ENCODE results near the gene TADA2B. TPM values are rescaled to one million over a fixed set of nuclear protein-coding genes. Genes with fewer than 3 reads are reported as not detected.
"Not testable (repeated sequence)": the region's sequence is repeated elsewhere in the genome, so short reads cannot be mapped to it uniquely, and the experiment has no call there.

Gene TADA2B
- total RNA-seq, 1 donor from 2014 or later, result 20.0 TPM

GRCh38 chr4:7079483-7079882 lies 36.3 kb downstream of the TADA2B start:
- DNase-seq (ENCODE audit: low spot score), result not testable (repeated sequence)

- DNase-seq (ENCODE audit: low spot score), result not testable (repeated sequence)
Observed at GRCh38 chr4:7079909-7080308, 36.7 kb downstream of the TADA2B start.

GRCh38 chr4:7083597-7084563 lies 40.7 kb downstream of the TADA2B start:
- DNase-seq (ENCODE audit: low spot score), result no peak

- not testable (repeated sequence) for DNase-seq (ENCODE audit: low spot score)
Observed at GRCh38 chr4:7084564-7084961, 41.4 kb downstream of the TADA2B start.

- no peak for DNase-seq (ENCODE audit: low spot score)
Observed at GRCh38 chr4:7086384-7086783, 43.2 kb downstream of the TADA2B start.

- no peak for DNase-seq (ENCODE audit: low spot score)
Observed at GRCh38 chr4:7087036-7087435, 43.9 kb downstream of the TADA2B start.

- no peak for DNase-seq (ENCODE audit: low spot score)
Observed at GRCh38 chr4:7089213-7089986, 46.2 kb downstream of the TADA2B start.

GRCh38 chr4:7092026-7092425 lies 48.9 kb downstream of the TADA2B start:
- DNase-seq (ENCODE audit: low spot score), result no peak

- no peak for DNase-seq (ENCODE audit: low spot score)
Observed at GRCh38 chr4:7094916-7095315, 51.7 kb downstream of the TADA2B start.

- DNase-seq (ENCODE audit: low spot score), result no peak
Observed at GRCh38 chr4:7095611-7096155, 52.5 kb downstream of the TADA2B start.

- DNase-seq (ENCODE audit: low spot score), result no peak
Observed at GRCh38 chr4:7096236-7096635, 53.1 kb downstream of the TADA2B start.

- DNase-seq (ENCODE audit: low spot score), result peak; percentile 80
Observed at GRCh38 chr4:7101692-7102515, 58.7 kb downstream of the TADA2B start.

- not testable (repeated sequence) for DNase-seq (ENCODE audit: low spot score)
Observed at GRCh38 chr4:7102516-7102909, 59.3 kb downstream of the TADA2B start.

- peak; percentile 91 for DNase-seq (ENCODE audit: low spot score)
Observed at GRCh38 chr4:7103031-7103606, 59.9 kb downstream of the TADA2B start.

GRCh38 chr4:7103607-7104365 lies 60.6 kb downstream of the TADA2B start:
- peak; percentile 76 for DNase-seq (ENCODE audit: low spot score)

- DNase-seq (ENCODE audit: low spot score), result no peak
Observed at GRCh38 chr4:7104366-7105031, 61.3 kb downstream of the TADA2B start.

GRCh38 chr4:7105276-7105675 lies 62.1 kb downstream of the TADA2B start:
- no peak for DNase-seq (ENCODE audit: low spot score)

- DNase-seq (ENCODE audit: low spot score), result no peak
Observed at GRCh38 chr4:7107166-7107905, 64.2 kb downstream of the TADA2B start.

All from ureter (tissue), 1 donor.